Prostate gland (tissue), 2 donors: ENCODE data around the gene OR5K4. TPM values are rescaled to one million over a fixed set of nuclear protein-coding genes. Genes with fewer than 3 reads are reported as not detected.
"Not testable (repeated sequence)": the region's sequence is repeated elsewhere in the genome, so short reads cannot be mapped to it uniquely, and the experiment has no call there.

Source experiments
- DNase-seq: peaks from one replicate; pipeline ENCODE4 v3.0.0-alpha.2; 2019; ENCODE audit warnings: low spot score
- H3K27ac ChIP-seq, 2 donors: fragments of 200-600 bp; sonication (generic); 2 replicates each; pipeline ENCODE4 v1.5.1; 2017 to 2019
- H3K27me3 ChIP-seq: fragments of 200-600 bp; sonication (generic); replicated peaks from 2 replicates; pipeline ENCODE4 v1.5.1; 2019; ENCODE audit not compliant: insufficient read depth
- H3K36me3 ChIP-seq, 2 donors: fragments of 200-600 bp; sonication (generic); 1 replicate in 1 of 2; 2 replicates in 1 of 2; pipeline versions ENCODE4 v1.5.1 to v1.8.1; 2017 to 2019
- H3K4me1 ChIP-seq: fragments of 200-600 bp; sonication (generic); replicated peaks from 2 replicates; pipeline ENCODE4 v1.5.1; 2019
- H3K4me3 ChIP-seq, 2 donors: fragments of 200-600 bp; sonication (generic); 2 replicates each; pipeline ENCODE4 v1.5.1; 2017 to 2019
- H3K9me3 ChIP-seq: fragments of 200-600 bp; sonication (generic); 2 replicates; pipeline ENCODE4 v1.5.1; 2017
- POLR2A ChIP-seq: fragments of 450-650 bp; IDR thresholded peaks from one replicate; pipeline ENCODE4 v1.6.1; 2016; ENCODE audit warnings: antibody characterized with exemption, mild to moderate bottlenecking
- POLR2AphosphoS5 ChIP-seq: sonication (generic); formaldehyde crosslinking; IDR thresholded peaks from one replicate; pipeline ENCODE4 v1.6.1; 2017; ENCODE audit warnings: antibody characterized with exemption
- WGBS: methylation state at CpG from one replicate; pipeline ENCODE4 v1.1.5; 2018; 5-methylcytosine and 5-hydroxymethylcytosine counted together
- intact Hi-C: fragments of 100-400 bp; cut with DNase I; formaldehyde crosslinking; loops from one replicate; pipeline ENCODE4 v1.14.2; 2022
- total RNA-seq, 2 donors: library from RNA; depleted of rRNA; stranded (reverse); fragments of >200 nt; gene quantifications; one replicate each; pipeline ENCODE4 v1.1.0, GENCODE V29; 2016
- TF ChIP-seq, protein P1 (sequence below), 4 experiments: fragments of 200-600 bp in 2 of 4; fragments of 450-650 bp in 2 of 4; sonication (generic) in 2 of 4; IDR thresholded peaks; 1 replicate in 3 of 4; 2 replicates in 1 of 4; pipeline ENCODE4 v1.5.1; 2016 to 2019; ENCODE audit warnings: antibody characterized with exemption in 4 of 4, mild to moderate bottlenecking in 2 of 4, moderate library complexity in 2 of 4

The OR5K4 gene
- total RNA-seq, 2 donors from 2014 or later = 1.3 TPM; not detected in 1

DNA sequence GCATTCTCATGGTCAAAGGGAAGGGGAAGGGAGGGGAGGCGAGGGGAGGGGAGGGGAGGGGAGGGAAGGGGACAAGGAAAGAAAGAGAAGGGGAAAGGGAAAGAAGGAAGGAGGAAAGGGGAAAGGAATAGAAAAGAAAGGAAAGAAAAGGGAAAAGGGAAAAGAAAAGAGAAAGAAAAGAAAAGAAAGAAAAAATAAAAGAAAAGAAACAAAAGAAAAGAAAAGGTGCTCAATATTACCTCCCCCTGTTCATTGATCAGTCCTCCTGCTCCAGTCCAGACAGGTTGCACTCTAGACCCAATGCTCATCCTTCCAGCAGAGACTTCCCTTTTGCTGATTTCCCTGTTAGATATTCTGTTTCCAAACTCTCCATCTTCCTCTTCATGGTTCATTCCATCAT lies 18.8 kb downstream of the OR5K4 start:
- H3K9me3 ChIP-seq = no peaks in the 10 kb centered on the region
- intact Hi-C loops = no loop called here
- H3K4me1 ChIP-seq = no peaks in the 10 kb centered on the region
- WGBS = 67% methylated on average over 1 of the region's 1 CpG
- H3K27ac ChIP-seq = no peak overlapping the region
- TF ChIP-seq POLR2A (no peak), POLR2AphosphoS5 (no peak)
- TF ChIP-seq, protein P1, sequence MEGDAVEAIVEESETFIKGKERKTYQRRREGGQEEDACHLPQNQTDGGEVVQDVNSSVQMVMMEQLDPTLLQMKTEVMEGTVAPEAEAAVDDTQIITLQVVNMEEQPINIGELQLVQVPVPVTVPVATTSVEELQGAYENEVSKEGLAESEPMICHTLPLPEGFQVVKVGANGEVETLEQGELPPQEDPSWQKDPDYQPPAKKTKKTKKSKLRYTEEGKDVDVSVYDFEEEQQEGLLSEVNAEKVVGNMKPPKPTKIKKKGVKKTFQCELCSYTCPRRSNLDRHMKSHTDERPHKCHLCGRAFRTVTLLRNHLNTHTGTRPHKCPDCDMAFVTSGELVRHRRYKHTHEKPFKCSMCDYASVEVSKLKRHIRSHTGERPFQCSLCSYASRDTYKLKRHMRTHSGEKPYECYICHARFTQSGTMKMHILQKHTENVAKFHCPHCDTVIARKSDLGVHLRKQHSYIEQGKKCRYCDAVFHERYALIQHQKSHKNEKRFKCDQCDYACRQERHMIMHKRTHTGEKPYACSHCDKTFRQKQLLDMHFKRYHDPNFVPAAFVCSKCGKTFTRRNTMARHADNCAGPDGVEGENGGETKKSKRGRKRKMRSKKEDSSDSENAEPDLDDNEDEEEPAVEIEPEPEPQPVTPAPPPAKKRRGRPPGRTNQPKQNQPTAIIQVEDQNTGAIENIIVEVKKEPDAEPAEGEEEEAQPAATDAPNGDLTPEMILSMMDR (IDR thresholded peaks at IDR 0.05) = no peak
- no peaks in the 10 kb centered on the region for H3K36me3 ChIP-seq
- no peak overlapping the region for H3K4me3 ChIP-seq
- H3K27me3 ChIP-seq = no peaks in the 10 kb centered on the region
- no peak for DNase-seq

DNA sequence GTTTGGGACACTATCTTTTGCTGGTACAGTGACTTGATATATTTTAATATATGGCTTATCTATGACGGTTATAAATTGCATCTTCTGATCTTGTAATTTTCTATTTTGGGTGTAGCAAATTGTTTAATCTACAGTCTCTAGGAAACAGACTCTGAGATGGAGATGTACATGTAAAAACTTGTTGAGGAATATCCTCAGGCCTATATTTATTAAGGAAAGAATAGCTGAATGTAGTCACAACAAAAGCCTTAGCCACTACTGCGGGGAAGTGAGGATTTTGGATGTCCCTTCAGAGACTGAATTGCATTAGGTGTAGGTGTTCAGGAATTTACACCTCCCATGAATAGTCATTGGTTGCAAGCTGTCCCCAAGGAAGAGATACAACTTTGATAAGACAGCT lies 23.0 kb downstream of the OR5K4 start:
- no peak for DNase-seq
- H3K27ac ChIP-seq = no peak overlapping the region
- no peaks in the 10 kb centered on the region for H3K36me3 ChIP-seq
- no peaks in the 10 kb centered on the region for H3K4me1 ChIP-seq
- TF ChIP-seq, protein P1 (IDR thresholded peaks at IDR 0.05) = no peak
- TF ChIP-seq POLR2AphosphoS5 (no peak), POLR2A (no peak)
- no peak overlapping the region for H3K4me3 ChIP-seq
- intact Hi-C loops = no loop called here
- no peaks in the 10 kb centered on the region for H3K9me3 ChIP-seq
- WGBS = 22% methylated on average over 2 of the region's 2 CpGs
- H3K27me3 ChIP-seq = no peaks in the 10 kb centered on the region

DNA sequence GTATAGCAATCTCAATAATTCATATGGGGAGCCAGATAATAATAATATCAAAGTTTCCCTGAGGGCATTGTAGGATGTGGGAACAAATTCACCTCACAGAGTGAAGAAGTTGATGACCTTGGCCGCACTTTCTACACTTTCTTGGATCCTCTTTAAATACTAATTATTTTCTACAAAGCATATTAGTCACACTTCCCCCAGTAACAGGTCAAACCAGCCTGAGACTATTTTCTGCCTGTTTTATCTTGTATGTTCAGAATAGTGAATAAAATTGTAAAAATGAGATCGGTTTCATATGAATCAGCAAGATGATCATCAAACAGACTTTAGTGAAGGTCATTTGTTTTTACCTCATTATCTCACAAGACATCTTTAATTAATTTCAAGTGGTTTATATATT lies 34.5 kb downstream of the OR5K4 start:
- DNase-seq = no peak
- 40% methylated on average over 2 of the region's 2 CpGs for WGBS
- Histone ChIP-seq H3K27me3 (no peaks in the 10 kb centered on the region), H3K4me1 (no peaks in the 10 kb centered on the region), H3K27ac (no peak overlapping the region), H3K9me3 (no peaks in the 10 kb centered on the region), H3K4me3 (no peak overlapping the region), H3K36me3 (no peaks in the 10 kb centered on the region)
- TF ChIP-seq, protein P1 (IDR thresholded peaks at IDR 0.05) = no peak
- TF ChIP-seq POLR2A = no peak
- TF ChIP-seq POLR2AphosphoS5 = no peak
- intact Hi-C loops = loop anchor here (10.0 kb wide), 1 partner anchor 57 kb away; no protein-coding TSS in a partner anchor

DNA sequence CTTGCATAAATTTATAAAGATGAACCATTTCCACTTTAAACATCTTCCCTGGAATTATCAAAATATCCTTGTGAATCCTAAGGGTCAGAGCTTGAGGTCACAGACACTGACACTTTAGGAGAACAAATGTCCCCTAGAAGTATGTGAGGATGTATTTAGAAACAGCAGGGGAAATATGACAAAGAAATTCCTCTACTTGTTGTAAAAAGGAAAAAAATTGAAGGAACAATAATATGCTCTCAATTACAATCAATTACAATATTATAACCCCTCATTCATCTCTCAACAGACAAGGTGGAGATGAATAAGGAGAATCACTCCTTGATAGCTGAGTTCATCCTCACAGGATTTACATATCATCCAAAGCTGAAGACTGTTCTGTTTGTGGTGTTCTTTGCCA lies 36.7 kb downstream of the OR5K4 start, which contains the start of gene OR5K3:
TSS of gene OR5K3 (plus strand) at position 301 of the 400 bp plus-strand sequence. CDS start at position 301, 0 bp downstream.
- TF ChIP-seq, protein P1 (IDR thresholded peaks at IDR 0.05) = no peak
- TF ChIP-seq POLR2A (no peak), POLR2AphosphoS5 (no peak)
- no peak for DNase-seq
- intact Hi-C loops = no loop called here

DNA sequence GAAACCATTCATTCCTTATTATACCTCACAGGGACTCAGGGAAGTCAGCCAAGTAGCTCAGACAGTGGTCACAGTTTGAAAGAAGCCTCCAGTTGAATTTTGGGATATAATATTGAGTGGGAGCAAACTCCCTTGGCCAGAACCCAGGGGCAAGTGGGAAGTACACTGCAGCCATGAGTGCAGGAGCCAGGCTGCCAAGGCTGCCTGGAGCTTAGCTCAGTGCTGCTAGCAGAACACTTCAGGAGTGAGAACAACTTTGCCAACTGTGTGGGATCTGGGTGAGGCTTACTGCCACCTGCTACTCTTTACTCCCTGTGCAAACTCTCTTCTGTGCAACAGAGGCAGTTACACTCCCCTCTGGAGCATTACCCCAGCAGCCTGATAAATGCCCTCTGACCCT lies 41.4 kb downstream of the OR5K4 start:
- Histone ChIP-seq H3K9me3 (no peaks in the 10 kb centered on the region), H3K4me1 (no peaks in the 10 kb centered on the region), H3K27ac (no peak overlapping the region), H3K27me3 (no peaks in the 10 kb centered on the region), H3K4me3 (no peak overlapping the region), H3K36me3 (no peaks in the 10 kb centered on the region)
- TF ChIP-seq POLR2A = no peak
- no peak for TF ChIP-seq POLR2AphosphoS5
- TF ChIP-seq, protein P1 (IDR thresholded peaks at IDR 0.05) = no peak
- no peak for DNase-seq
- intact Hi-C loops = no loop called here

More for the DNA sequence above, 36.7 kb downstream of the OR5K4 start, which contains the start of gene OR5K3:
- no peaks in the 10 kb centered on the region for H3K4me1 ChIP-seq
- H3K27ac ChIP-seq = no peak within 1 kb of the TSS
- H3K9me3 ChIP-seq = no peaks in the 10 kb centered on the region
- H3K27me3 ChIP-seq = no peaks in the 10 kb centered on the region
- no peaks in the 10 kb centered on the region for H3K36me3 ChIP-seq
- no peak within 1 kb of the TSS for H3K4me3 ChIP-seq

DNA sequence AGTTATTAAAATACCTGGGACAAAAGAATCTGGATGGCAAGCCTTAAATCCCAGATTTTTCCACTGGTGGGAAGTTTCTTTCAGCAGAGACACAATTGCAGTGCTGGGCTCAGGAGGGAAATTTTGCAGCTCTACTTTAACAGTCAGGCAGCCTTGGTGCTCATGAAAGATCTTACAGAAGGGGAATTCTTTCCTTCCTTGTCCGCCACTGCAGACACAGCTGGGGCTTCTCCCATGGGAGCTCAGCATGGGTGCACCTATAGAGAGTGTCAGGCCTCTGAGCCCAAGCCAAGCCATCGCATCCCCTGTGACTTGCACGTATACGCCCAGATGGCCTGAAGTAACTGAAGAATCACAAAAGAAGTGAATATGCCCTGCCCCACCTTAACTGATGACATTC lies 42.8 kb downstream of the OR5K4 start:
- H3K9me3 ChIP-seq, H3K4me1 ChIP-seq, H3K36me3 ChIP-seq, H3K27ac ChIP-seq, intact Hi-C loops, DNase-seq, H3K4me3 ChIP-seq, H3K27me3 ChIP-seq: not testable (repeated sequence)
- 95% methylated on average over 4 of the region's 4 CpGs for WGBS
